Dendritic cell treated with granulocyte-macrophage colony-stimulating factor and Interleukin-4, amounts not matched to agents 40 ng/mL and 50 ng/mL, for 4 days (primary cell): Measurements from ENCODE around the gene EME1.
A peak's percentile ranks its signal among the peaks of the same experiment; 100 is the strongest.
"Not testable (repeated sequence)": the region's sequence is repeated elsewhere in the genome, so short reads cannot be mapped to it uniquely, and the experiment has no call there.

ENCODE experiments used
- H3K27ac Mint-ChIP-seq: one replicate; pipeline ENCODE4 v1.8.0; 2022; ENCODE audit warnings: mild to moderate bottlenecking, mixed read lengths
- H3K27me3 Mint-ChIP-seq: one replicate; pipeline ENCODE4 v1.8.0; 2022; ENCODE audit warnings: mild to moderate bottlenecking, mixed read lengths
- H3K36me3 Mint-ChIP-seq: one replicate; pipeline ENCODE4 v1.8.0; 2022; ENCODE audit warnings: low read depth, mixed read lengths
- H3K4me1 Mint-ChIP-seq: one replicate; pipeline ENCODE4 v1.8.0; 2022; ENCODE audit warnings: low read depth, mixed read lengths
- H3K4me3 Mint-ChIP-seq: one replicate; pipeline ENCODE4 v1.8.0; 2022; ENCODE audit warnings: mild to moderate bottlenecking, moderate library complexity, mixed read lengths
- H3K9me3 Mint-ChIP-seq: one replicate; pipeline ENCODE4 v1.8.0; 2022; ENCODE audit warnings: mixed read lengths
- intact Hi-C: fragments of 100-400 bp; cut with micrococcal nuclease; formaldehyde crosslinking; loops from one replicate; pipeline ENCODE4 v1.15.0; 2022

Gene EME1, protein sequence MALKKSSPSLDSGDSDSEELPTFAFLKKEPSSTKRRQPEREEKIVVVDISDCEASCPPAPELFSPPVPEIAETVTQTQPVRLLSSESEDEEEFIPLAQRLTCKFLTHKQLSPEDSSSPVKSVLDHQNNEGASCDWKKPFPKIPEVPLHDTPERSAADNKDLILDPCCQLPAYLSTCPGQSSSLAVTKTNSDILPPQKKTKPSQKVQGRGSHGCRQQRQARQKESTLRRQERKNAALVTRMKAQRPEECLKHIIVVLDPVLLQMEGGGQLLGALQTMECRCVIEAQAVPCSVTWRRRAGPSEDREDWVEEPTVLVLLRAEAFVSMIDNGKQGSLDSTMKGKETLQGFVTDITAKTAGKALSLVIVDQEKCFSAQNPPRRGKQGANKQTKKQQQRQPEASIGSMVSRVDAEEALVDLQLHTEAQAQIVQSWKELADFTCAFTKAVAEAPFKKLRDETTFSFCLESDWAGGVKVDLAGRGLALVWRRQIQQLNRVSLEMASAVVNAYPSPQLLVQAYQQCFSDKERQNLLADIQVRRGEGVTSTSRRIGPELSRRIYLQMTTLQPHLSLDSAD

DNA sequence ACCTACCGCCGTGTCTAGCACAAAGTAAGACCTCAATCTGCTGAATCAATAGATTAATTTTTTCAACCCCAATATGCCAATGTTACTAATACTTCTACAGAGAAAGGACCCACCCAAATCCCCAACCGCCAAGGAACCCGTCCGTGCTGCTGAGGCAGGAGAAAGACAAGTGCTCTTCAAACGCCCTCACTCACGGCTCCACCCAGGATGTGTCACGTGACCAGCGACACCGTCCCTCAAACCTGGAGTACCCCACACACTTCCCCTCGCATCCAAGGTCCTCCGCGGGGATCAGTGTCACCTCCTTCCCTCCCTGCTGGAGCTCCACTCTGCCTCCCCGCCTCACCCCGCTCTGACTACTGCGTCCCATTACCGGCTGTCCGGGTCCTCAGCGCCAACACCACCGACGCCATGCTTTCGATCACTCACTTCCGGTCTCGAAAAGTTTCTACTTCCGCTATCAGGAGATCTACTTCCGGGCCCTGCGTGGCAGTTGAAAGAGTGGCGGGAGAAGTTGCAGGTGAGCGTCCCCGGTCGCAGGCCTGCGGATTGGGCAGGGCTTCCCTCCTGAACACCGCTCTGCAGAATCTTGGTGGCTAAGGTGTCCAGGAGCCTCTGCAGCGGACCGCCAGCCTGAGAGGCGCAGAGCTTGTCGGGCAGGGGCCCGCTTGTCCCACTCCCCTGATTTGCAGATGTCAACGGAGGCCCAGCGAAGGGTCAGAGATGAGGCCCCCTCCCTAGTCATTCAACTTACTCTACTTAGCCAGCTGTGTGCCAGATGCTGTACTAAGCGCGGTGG lies at the start of gene EME1, which contains the start of gene MRPL27:
EME1 (plus strand) TSS at position 472 of the 799 bp plus-strand sequence. CDS start 1,980 bp downstream, outside the sequence.
MRPL27 (minus strand) TSS at position 427 of the 799 bp plus-strand sequence; CDS start at position 413, 14 bp downstream.
- peak within 1 kb of the TSS; percentile 96 for H3K4me3 Mint-ChIP-seq
- H3K27ac Mint-ChIP-seq = peak within 1 kb of the TSS; percentile 96
- no peaks in the 10 kb centered on the region for H3K9me3 Mint-ChIP-seq
- no peaks in the 10 kb centered on the region for H3K27me3 Mint-ChIP-seq
- intact Hi-C loops = loop anchor here (1.0 kb wide), 1 partner anchor 24 kb away; the partner anchor contains the start of gene LRRC59
- peaks cover 18% of the 10 kb centered on the region for H3K4me1 Mint-ChIP-seq
- peaks cover 48% of the 10 kb centered on the region for H3K36me3 Mint-ChIP-seq

GRCh38 chr17:50325906-50326305 lies 47.1 kb upstream of the EME1 start:
- no peak overlapping the region for H3K27ac Mint-ChIP-seq
- H3K36me3 Mint-ChIP-seq = no peaks in the 10 kb centered on the region
- no peaks in the 10 kb centered on the region for H3K9me3 Mint-ChIP-seq
- peaks cover 2% of the 10 kb centered on the region for H3K27me3 Mint-ChIP-seq
- intact Hi-C loops = no loop called here
- H3K4me1 Mint-ChIP-seq = peaks cover 16% of the 10 kb centered on the region
- no peak overlapping the region for H3K4me3 Mint-ChIP-seq

DNA sequence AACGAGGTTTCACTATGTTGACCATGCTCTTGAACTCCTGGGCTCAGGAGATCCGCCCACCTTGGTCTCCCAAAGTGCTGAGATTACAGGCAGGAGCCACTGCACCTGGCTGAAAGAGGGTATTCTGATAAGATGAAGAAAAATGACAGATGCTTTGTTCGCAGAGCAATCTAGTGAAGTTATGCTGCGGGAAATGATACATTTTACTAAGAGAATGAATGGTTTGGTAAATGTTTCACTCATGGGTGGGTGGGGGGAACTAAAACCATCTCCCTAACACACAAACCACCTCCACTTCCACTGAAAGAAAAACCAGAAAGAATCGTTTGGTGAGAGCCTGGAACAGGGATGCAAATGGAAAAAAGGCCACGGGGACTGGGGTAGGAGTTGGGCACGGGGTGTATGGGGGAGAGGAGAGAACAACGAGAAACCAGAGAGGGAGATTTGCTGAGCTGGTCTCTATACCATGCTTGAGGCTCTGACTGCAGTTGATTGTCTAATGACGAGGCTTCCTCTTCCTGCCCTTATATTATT lies 46.1 kb upstream of the EME1 start:
- no peak overlapping the region for H3K27ac Mint-ChIP-seq
- peaks cover 2% of the 10 kb centered on the region for H3K27me3 Mint-ChIP-seq
- H3K9me3 Mint-ChIP-seq = no peaks in the 10 kb centered on the region
- H3K36me3 Mint-ChIP-seq = no peaks in the 10 kb centered on the region
- peaks cover 16% of the 10 kb centered on the region for H3K4me1 Mint-ChIP-seq
- intact Hi-C loops = no loop called here
- H3K4me3 Mint-ChIP-seq = no peak overlapping the region

- no peaks in the 10 kb centered on the region for H3K36me3 Mint-ChIP-seq
- peaks cover 31% of the 10 kb centered on the region for H3K4me1 Mint-ChIP-seq
- H3K27ac Mint-ChIP-seq = no peak overlapping the region
- H3K27me3 Mint-ChIP-seq = peaks cover 9% of the 10 kb centered on the region
- intact Hi-C loops = no loop called here
- no peak overlapping the region for H3K4me3 Mint-ChIP-seq
- H3K9me3 Mint-ChIP-seq = no peaks in the 10 kb centered on the region
These were observed 44.4 kb upstream of the EME1 start for GRCh38 chr17:50328363-50329325.

- no peaks in the 10 kb centered on the region for H3K36me3 Mint-ChIP-seq
- H3K27me3 Mint-ChIP-seq = peaks cover 9% of the 10 kb centered on the region
- peaks cover 39% of the 10 kb centered on the region for H3K4me1 Mint-ChIP-seq
These were observed 43.3 kb upstream of the EME1 start for GRCh38 chr17:50329716-50330115.

GRCh38 chr17:50330151-50330775 lies 42.8 kb upstream of the EME1 start:
- Mint-ChIP-seq H3K4me1 (peaks cover 39% of the 10 kb centered on the region), H3K27me3 (peaks cover 9% of the 10 kb centered on the region), H3K4me3 (no peak overlapping the region), H3K27ac (no peak overlapping the region), H3K9me3 (no peaks in the 10 kb centered on the region), H3K36me3 (no peaks in the 10 kb centered on the region)
- intact Hi-C loops = no loop called here

More at GRCh38 chr17:50329716-50330115, 43.3 kb upstream of the EME1 start:
- intact Hi-C loops = no loop called here
- H3K27ac Mint-ChIP-seq = no peak overlapping the region
- no peaks in the 10 kb centered on the region for H3K9me3 Mint-ChIP-seq
- no peak overlapping the region for H3K4me3 Mint-ChIP-seq

GRCh38 chr17:50331085-50331791 lies 41.8 kb upstream of the EME1 start:
- H3K36me3 Mint-ChIP-seq = no peaks in the 10 kb centered on the region
- H3K9me3 Mint-ChIP-seq = no peaks in the 10 kb centered on the region
- H3K27ac Mint-ChIP-seq = no peak overlapping the region
- intact Hi-C loops = no loop called here
- H3K4me1 Mint-ChIP-seq = peaks cover 39% of the 10 kb centered on the region
- H3K4me3 Mint-ChIP-seq = no peak overlapping the region
- peaks cover 9% of the 10 kb centered on the region for H3K27me3 Mint-ChIP-seq

GRCh38 chr17:50332196-50332595 lies 40.8 kb upstream of the EME1 start:
- no peak overlapping the region for H3K4me3 Mint-ChIP-seq
- peaks cover 9% of the 10 kb centered on the region for H3K27me3 Mint-ChIP-seq
- H3K9me3 Mint-ChIP-seq = no peaks in the 10 kb centered on the region
- no peaks in the 10 kb centered on the region for H3K36me3 Mint-ChIP-seq
- no peak overlapping the region for H3K27ac Mint-ChIP-seq
- intact Hi-C loops = no loop called here
- H3K4me1 Mint-ChIP-seq = peaks cover 32% of the 10 kb centered on the region

GRCh38 chr17:50333291-50334057 lies 39.6 kb upstream of the EME1 start:
- intact Hi-C loops = not testable (repeated sequence)

GRCh38 chr17:50337956-50338355 lies 35.1 kb upstream of the EME1 start:
- Mint-ChIP-seq H3K27me3 (peaks cover 3% of the 10 kb centered on the region), H3K27ac (no peak overlapping the region), H3K4me1 (peaks cover 12% of the 10 kb centered on the region)

More at GRCh38 chr17:50333291-50334057, 39.6 kb upstream of the EME1 start:
- Mint-ChIP-seq H3K4me1 (peaks cover 32% of the 10 kb centered on the region), H3K4me3 (peak overlapping the region; percentile 44)
- H3K9me3 Mint-ChIP-seq, H3K36me3 Mint-ChIP-seq, H3K27me3 Mint-ChIP-seq, H3K27ac Mint-ChIP-seq: not testable (repeated sequence)

GRCh38 chr17:50338645-50339044 lies 34.4 kb upstream of the EME1 start:
- Mint-ChIP-seq H3K27me3 (no peaks in the 10 kb centered on the region), H3K36me3 (no peaks in the 10 kb centered on the region), H3K9me3 (peaks cover 12% of the 10 kb centered on the region), H3K27ac (no peak overlapping the region), H3K4me3 (no peak overlapping the region), H3K4me1 (peaks cover 8% of the 10 kb centered on the region)
- intact Hi-C loops = no loop called here

More at GRCh38 chr17:50337956-50338355, 35.1 kb upstream of the EME1 start:
- intact Hi-C loops = no loop called here
- Mint-ChIP-seq H3K36me3 (no peaks in the 10 kb centered on the region), H3K4me3 (no peak overlapping the region), H3K9me3 (peaks cover 12% of the 10 kb centered on the region)
